WERI-Rb-1 (cell line): Measurements from ENCODE around the gene ZSWIM6.

Experiments
- DNase-seq: peaks from one replicate; pipeline ENCODE4 v3.0.0-alpha.2; 2020
- H3K27ac ChIP-seq: fragments of 250-450 bp; sonication (Bioruptor Pico); 2 replicates; pipeline ENCODE4 v1.5.1; 2020; ENCODE audit warnings: mild to moderate bottlenecking, moderate library complexity
- H3K27me3 ChIP-seq: fragments of 250-450 bp; sonication (Bioruptor Pico); 2 replicates; pipeline ENCODE4 v1.5.1; 2021; ENCODE audit warnings: mild to moderate bottlenecking, low read depth, moderate library complexity; ENCODE audit not compliant: insufficient read depth, severe bottlenecking
- H3K36me3 ChIP-seq: fragments of 250-450 bp; sonication (Bioruptor Pico); 2 replicates; pipeline ENCODE4 v1.5.1; 2020; ENCODE audit warnings: mild to moderate bottlenecking, moderate library complexity
- H3K4me3 ChIP-seq: 2 replicates; pipeline ENCODE4 v1.5.1; 2011; ENCODE audit warnings: low read depth, mild to moderate bottlenecking, control low read depth, low read length
- H3K9me3 ChIP-seq: fragments of 250-450 bp; sonication (Bioruptor Pico); 2 replicates; pipeline ENCODE4 v1.5.1; 2021; ENCODE audit warnings: mild to moderate bottlenecking, moderate library complexity; ENCODE audit not compliant: severe bottlenecking
- TF ChIP-seq, protein P1 (sequence below): IDR thresholded peaks from 2 replicates; pipeline ENCODE4 v1.5.1; 2011; ENCODE audit warnings: low read depth, mild to moderate bottlenecking, control low read depth, inconsistent platforms, low read length

Gene ZSWIM6

DNA sequence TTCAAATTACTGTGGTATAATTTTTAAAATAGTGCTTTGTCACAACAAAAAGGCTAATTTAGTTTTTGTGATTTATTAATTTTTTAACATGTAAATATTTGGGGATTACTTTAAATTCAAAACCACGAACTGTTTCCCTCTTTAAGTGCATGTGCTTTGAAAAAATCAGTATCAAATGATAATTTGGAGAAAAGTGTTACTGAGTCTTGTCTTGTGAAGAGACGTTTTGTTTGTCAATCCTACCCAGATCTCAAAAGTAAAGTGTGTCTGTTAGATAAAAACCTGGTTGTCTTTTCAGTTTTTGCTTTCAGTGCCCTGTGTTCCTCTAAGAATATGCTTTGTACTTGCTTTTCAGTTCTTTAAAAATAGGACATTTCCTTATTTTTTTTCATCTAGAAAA lies 7.7 kb downstream of the ZSWIM6 start:
- DNase-seq: no peak
- Histone ChIP-seq H3K36me3 (no peaks in the 10 kb centered on the region), H3K27ac (no peak overlapping the region), H3K4me3 (no peak overlapping the region), H3K27me3 (no peaks in the 10 kb centered on the region), H3K9me3 (no peaks in the 10 kb centered on the region)
- TF ChIP-seq, protein P1, sequence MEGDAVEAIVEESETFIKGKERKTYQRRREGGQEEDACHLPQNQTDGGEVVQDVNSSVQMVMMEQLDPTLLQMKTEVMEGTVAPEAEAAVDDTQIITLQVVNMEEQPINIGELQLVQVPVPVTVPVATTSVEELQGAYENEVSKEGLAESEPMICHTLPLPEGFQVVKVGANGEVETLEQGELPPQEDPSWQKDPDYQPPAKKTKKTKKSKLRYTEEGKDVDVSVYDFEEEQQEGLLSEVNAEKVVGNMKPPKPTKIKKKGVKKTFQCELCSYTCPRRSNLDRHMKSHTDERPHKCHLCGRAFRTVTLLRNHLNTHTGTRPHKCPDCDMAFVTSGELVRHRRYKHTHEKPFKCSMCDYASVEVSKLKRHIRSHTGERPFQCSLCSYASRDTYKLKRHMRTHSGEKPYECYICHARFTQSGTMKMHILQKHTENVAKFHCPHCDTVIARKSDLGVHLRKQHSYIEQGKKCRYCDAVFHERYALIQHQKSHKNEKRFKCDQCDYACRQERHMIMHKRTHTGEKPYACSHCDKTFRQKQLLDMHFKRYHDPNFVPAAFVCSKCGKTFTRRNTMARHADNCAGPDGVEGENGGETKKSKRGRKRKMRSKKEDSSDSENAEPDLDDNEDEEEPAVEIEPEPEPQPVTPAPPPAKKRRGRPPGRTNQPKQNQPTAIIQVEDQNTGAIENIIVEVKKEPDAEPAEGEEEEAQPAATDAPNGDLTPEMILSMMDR: no peak

DNA sequence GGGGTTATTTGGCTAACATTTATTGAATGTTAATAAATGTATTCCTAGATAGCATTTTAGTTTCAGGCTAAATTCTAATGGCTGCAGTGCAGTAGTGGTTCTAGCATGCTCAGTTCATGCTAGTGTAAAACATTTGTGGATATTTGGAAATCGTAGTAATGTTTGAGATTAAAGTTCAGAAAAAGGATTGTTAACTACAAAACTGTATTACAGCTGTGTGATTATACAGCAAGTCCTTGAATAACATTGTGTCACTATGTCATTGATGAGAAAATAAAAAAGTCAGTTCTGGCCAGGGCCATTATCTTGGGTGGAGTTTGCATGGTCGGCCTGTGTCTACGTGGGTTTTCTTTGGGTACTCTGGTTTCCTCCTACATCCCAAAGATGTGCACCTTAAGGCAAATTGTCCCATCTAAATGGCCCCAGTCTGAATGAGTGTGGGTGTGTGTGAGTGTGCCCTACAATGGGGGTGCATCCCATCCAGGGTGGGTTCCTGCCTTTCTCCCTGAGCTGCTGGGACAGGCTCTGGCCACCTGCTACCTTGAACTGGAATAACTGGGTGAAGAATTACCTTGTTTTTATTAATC lies 8.8 kb downstream of the ZSWIM6 start:
- H3K36me3 ChIP-seq: no peaks in the 10 kb centered on the region
- no peak overlapping the region for H3K27ac ChIP-seq
- no peaks in the 10 kb centered on the region for H3K27me3 ChIP-seq
- H3K4me3 ChIP-seq: no peak overlapping the region
- no peaks in the 10 kb centered on the region for H3K9me3 ChIP-seq
- TF ChIP-seq, protein P1: no peak
- no peak for DNase-seq

DNA sequence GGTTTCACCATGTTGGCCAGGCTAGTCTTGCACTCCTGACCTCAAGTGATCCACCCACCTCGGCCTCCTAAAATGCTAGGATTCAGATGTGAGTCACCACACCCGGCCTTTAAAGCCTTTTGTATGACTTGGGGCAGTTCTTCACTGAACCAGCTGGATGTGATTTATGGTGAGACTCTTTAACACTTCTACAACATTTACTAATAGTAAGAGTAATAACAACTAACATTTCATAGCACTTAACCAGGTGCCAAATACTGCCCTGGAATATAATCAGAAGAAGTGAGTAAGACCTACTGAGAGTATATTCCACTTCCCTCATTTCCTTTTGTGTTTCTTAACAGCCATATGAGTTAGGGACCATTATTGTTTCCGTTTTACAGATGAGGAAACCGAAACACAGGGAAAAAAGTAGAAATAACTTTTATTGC lies 10.0 kb downstream of the ZSWIM6 start:
- H3K36me3 ChIP-seq: no peaks in the 10 kb centered on the region
- no peak overlapping the region for H3K27ac ChIP-seq
- H3K9me3 ChIP-seq: no peaks in the 10 kb centered on the region
- DNase-seq: no peak
- no peaks in the 10 kb centered on the region for H3K27me3 ChIP-seq
- TF ChIP-seq, protein P1: no peak
- H3K4me3 ChIP-seq: no peak overlapping the region

DNA sequence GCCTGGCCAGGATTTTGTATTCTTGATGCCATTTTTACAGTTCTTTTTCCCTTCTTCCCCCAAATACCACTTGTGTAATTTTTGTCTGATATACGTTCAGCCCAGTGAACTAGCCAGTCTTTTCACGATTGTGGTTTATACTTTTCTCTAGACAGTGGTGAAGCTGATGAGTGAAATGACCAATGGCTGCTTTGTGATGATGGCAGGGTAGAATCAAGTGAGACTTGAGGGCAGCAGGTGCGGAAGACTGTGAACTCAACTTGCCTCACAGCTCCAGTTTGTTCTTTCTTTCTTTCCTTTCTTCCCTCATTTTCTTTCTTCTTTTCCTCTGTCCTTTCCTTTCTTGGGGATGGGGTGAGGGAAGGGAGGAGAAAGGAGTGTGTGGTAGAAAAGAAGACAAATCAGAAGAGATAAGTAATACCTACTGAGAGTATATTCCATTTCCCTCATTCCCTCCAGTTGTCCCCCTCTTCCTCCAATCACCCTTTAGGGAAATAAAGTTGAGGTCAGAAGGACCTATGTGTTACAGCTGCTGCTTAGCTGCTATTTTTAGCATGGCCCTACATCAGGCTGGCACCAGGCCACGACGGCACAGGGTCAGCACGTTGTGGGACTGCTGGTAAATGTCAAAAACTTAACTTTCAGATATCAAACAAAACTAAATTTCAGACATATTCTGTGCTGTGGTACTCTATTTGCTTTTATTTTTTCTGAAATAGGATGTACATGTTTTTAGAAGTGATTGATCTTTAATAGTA lies 12.3 kb downstream of the ZSWIM6 start:
- Histone ChIP-seq H3K9me3 (no peaks in the 10 kb centered on the region), H3K27me3 (no peaks in the 10 kb centered on the region), H3K36me3 (no peaks in the 10 kb centered on the region), H3K27ac (no peak overlapping the region), H3K4me3 (no peak overlapping the region)
- no peak for DNase-seq
- TF ChIP-seq, protein P1: no peak

DNA sequence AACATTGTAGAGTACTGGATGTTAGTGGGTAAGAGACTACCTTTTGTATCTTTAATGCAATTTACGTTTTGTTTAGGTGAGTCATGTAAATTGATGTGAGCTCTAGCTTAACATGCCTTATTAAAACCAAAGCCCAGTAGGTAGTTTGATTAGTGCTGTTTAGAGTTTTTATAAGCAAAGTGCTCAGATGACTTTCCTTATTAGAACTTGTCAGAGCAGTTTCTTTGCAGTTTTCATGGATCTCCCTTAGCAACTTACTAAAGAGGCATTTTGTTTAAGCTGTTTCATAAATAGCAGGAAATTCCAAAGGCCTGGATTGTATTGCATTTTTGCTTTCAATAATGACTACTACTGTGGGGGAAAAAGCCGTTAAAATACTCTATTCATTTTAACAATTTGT lies 14.5 kb downstream of the ZSWIM6 start:
- Histone ChIP-seq H3K27me3 (no peaks in the 10 kb centered on the region), H3K36me3 (no peaks in the 10 kb centered on the region), H3K4me3 (no peak overlapping the region), H3K27ac (no peak overlapping the region), H3K9me3 (no peaks in the 10 kb centered on the region)
- DNase-seq: no peak
- TF ChIP-seq, protein P1: no peak
